ENCODE data around the gene ACSF2.
"Not testable (repeated sequence)": the region's sequence is repeated elsewhere in the genome, so short reads cannot be mapped to it uniquely, and the experiment has no call there.

ACSF2 gene

GRCh38 chr17:50473901-50474300 lies 47.9 kb downstream of the ACSF2 start:
- peak overlapping the region; percentile 7; the same call in 1 of the 2 replicates for H3K27ac ChIP-seq
- no peak for TF ChIP-seq CTCF (conservative IDR thresholded peaks at IDR 0.05; ENCODE audit: low read depth)
- DNase-seq (ENCODE audit: low spot score): no peak
- ChIA-PET CTCF (no interaction called here), POLR2A (ENCODE audit: low non-redundant PET) (no interaction called here)

- ChIA-PET POLR2A (ENCODE audit: low non-redundant PET) (no interaction called here), CTCF (interaction anchor here (1.0 to 2.1 kb wide), 2 partner anchors 22 to 77 kb away, joined by 3 to 8 read pairs; partner anchors contain the start of gene LRRC59)
- peak overlapping the region; percentile 7; the same call in 1 of the 2 replicates for H3K27ac ChIP-seq
These were observed 48.5 kb downstream of the ACSF2 start for GRCh38 chr17:50474523-50474922.

GRCh38 chr17:50475362-50475761 lies 49.3 kb downstream of the ACSF2 start:
- H3K27ac ChIP-seq: no peak overlapping the region
- POLR2A ChIA-PET (ENCODE audit: low non-redundant PET): no interaction called here
- no peak for DNase-seq (ENCODE audit: low spot score)
- TF ChIP-seq CTCF (conservative IDR thresholded peaks at IDR 0.05; ENCODE audit: low read depth): no peak
- CTCF ChIA-PET: interaction anchor here (0.5 to 2.1 kb wide), 2 partner anchors 78 to 178 kb away, joined by 4 to 8 read pairs; partner anchors contain the start of gene LRRC59

More at GRCh38 chr17:50474523-50474922, 48.5 kb downstream of the ACSF2 start:
- no peak for DNase-seq (ENCODE audit: low spot score)
- no peak for TF ChIP-seq CTCF (conservative IDR thresholded peaks at IDR 0.05; ENCODE audit: low read depth)

GRCh38 chr17:50475775-50476544 lies 49.9 kb downstream of the ACSF2 start:
- DNase-seq (ENCODE audit: low spot score); H3K27ac ChIP-seq: not testable (repeated sequence)
- ChIA-PET POLR2A (ENCODE audit: low non-redundant PET) (interaction anchor here (0.6 to 0.8 kb wide), 2 partner anchors 9 to 79 kb away, joined by 3 to 5 read pairs; partner anchors contain the start of gene LRRC59), CTCF (interaction anchor here (0.5 to 2.1 kb wide), 2 partner anchors 79 to 179 kb away, joined by 4 to 8 read pairs; partner anchors contain the start of gene LRRC59)

- CTCF ChIA-PET: interaction anchor here (0.6 to 1.0 kb wide), 2 partner anchors 79 to 104 kb away, joined by 3 read pairs; no protein-coding TSS in a partner anchor
- POLR2A ChIA-PET (ENCODE audit: low non-redundant PET): interaction anchor here (0.6 to 0.8 kb wide), 2 partner anchors 8 to 80 kb away, joined by 3 to 5 read pairs; partner anchors contain the start of gene LRRC59
These were observed 50.7 kb downstream of the ACSF2 start for GRCh38 chr17:50476545-50477315.

GRCh38 chr17:50477976-50478375 lies 52.0 kb downstream of the ACSF2 start:
- DNase-seq (ENCODE audit: low spot score): no peak
- TF ChIP-seq CTCF (conservative IDR thresholded peaks at IDR 0.05; ENCODE audit: low read depth): no peak
- POLR2A ChIA-PET (ENCODE audit: low non-redundant PET): no interaction called here
- peak overlapping the region; percentile 85 for H3K27ac ChIP-seq
- CTCF ChIA-PET: interaction anchor here (0.6 to 2.1 kb wide), 6 partner anchors 10 to 146 kb away, joined by 3 to 19 read pairs (median 4); partner anchors contain the start of gene CHAD

More at GRCh38 chr17:50476545-50477315, 50.7 kb downstream of the ACSF2 start:
- no peak overlapping the region for H3K27ac ChIP-seq
- no peak for TF ChIP-seq CTCF (conservative IDR thresholded peaks at IDR 0.05; ENCODE audit: low read depth)
- DNase-seq (ENCODE audit: low spot score): no peak
